Umbilical cord (tissue), 2 donors: ENCODE data around the gene MZT1. TPM values are rescaled to one million over a fixed set of nuclear protein-coding genes. Genes with fewer than 3 reads are reported as not detected.
"Not testable (repeated sequence)": the region's sequence is repeated elsewhere in the genome, so short reads cannot be mapped to it uniquely, and the experiment has no call there.

Experiments used
- DNase-seq: peaks from one replicate; pipeline ENCODE4 v3.0.0-alpha.2; 2015; ENCODE audit warnings: low spot score
- total RNA-seq: library from RNA; depleted of rRNA; stranded (reverse); fragments of >200 nt; gene quantifications from one replicate; pipeline ENCODE4 v1.2.3, GENCODE V29; 2014; ENCODE audit warnings: low replicate concordance; ENCODE audit not compliant: insufficient read depth

The MZT1 gene, protein sequence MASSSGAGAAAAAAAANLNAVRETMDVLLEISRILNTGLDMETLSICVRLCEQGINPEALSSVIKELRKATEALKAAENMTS
- 11.3 TPM for total RNA-seq

DNA sequence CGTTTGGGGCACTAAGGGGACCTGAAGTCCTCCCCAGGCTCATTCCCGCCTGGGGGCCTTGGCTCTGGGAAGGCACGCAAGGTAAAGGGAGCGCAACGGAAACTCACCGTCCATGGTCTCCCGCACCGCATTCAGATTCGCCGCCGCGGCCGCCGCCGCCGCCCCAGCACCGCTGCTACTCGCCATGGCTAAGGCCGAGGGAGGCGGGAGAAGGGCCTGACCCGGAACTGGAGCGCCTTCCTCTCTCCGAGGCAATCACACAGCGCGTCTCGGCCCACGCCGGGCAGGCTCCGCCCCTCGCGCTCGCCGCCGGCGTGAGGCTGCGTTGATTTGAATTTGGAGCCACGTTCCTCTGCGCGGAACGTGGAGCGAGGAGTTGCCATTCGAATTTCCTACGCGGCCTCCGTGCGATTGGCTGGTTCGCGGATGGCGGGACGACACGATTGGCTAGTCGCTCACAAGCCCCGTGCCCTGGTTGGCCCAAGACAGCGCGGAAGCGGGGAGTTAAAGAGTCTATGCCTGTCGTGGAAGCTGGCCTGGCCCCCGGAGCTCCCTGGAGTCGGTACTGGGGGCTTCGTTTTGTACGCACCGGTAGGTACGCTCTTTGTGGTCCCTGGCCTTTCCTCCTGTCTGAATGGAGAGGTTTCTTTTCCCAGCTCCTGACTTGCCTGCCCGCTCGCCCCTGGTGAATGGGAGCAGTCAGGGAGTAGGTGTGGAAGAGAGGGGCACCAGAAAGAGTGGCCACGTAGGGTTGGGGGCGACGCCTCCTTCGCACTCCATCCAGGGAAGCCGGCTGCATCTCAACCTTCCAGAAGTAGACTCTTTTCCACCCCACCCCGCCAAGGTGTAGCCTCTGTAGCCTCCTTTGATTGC is at the start of gene MZT1, which contains the start of gene BORA:
TSS of gene MZT1 (minus strand) at position 213 of the 873 bp plus-strand sequence. CDS start at position 186, 27 bp downstream.
TSS of gene BORA (plus strand) at position 507 of the 873 bp plus-strand sequence. CDS start 1,018 bp downstream, outside the sequence.
- DNase-seq, result peak; percentile 99

DNA sequence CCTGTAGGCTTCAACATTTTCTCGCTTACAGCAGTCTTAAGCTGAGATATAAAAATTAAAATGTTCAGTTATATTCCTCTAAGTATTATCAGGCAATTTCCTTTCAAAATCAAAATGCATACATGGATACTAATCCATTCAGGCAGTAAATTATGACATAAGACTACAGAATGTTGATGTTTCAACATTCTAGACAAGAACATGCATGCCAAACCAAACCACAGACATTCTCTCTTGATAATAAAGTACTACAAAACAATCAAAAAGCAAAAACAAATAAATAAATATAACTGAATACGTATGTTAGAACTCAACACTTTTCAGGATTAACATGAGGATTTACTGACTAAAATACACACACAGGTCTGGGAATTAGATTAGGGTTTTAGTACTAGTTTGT is 46.6 kb upstream of the MZT1 start:
- DNase-seq, result no peak

DNA sequence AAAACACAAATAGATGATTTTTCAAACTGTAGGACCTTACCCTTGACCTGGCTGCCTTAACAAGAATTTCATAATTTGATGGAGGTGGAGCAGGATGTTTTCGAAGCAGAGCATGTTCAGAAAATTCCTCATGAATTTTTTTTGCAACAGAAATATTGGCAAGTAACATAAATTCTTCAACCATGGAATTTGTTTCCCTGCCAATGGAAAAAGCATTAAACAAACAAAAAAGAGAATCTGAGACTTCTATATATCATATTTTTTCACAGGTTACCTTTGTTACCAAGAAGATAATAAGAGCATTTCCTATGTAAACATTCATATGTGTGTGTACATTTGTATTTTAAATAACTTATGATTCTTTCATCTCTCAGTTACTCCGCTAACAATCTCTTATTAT is 36.0 kb upstream of the MZT1 start:
- DNase-seq, result no peak

DNA sequence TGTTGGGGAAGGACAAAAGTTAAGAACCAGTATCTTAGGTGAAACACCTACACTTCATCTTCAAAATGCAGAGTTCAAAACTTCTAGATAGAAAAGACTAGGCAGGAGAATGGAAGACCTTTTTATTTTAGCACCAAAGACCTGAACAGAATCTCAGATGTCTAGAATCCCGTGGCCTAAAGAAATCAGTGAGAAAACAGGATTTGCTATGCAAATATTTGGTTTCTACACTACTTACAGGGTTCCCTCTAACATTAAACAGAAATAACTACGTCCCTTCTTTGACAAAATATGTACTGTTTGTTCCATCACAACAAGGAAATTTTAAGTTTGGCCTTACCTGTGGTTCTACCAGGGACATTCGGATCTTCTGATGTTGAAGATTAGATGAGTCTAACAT is 32.8 kb upstream of the MZT1 start:
- DNase-seq, result no peak

DNA sequence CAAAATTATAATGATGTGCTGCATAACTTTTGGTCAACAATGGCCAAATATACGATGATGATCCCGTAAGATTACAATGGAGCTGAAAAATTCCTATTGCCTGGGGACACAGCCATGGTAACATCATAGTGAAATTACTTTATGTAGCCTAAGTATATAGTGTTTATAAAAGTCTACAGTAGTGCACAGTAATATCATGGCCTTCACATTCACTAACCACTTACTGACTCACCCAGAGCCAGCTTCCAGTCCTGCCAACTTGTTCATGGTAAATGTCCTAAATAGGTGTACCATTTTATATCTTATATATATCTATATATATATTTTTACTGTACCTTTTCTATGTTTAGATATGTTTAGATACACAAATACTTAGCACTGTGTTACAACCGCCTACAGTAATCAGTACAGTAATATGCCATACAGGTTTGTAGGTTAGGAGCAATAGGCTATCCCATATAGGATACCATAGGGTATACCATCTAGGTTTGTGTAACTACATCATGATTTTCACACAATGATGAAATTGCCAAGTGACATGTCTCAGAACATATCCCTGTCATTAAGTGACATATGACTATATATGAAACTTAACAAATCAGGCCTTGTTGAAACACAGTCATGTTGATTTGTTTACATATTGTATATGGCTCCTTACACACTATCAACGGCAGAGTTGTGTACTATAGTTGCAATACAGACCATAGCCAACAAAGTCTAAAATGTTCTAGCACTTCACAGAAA is 30.5 kb upstream of the MZT1 start:
- DNase-seq, result no peak

DNA sequence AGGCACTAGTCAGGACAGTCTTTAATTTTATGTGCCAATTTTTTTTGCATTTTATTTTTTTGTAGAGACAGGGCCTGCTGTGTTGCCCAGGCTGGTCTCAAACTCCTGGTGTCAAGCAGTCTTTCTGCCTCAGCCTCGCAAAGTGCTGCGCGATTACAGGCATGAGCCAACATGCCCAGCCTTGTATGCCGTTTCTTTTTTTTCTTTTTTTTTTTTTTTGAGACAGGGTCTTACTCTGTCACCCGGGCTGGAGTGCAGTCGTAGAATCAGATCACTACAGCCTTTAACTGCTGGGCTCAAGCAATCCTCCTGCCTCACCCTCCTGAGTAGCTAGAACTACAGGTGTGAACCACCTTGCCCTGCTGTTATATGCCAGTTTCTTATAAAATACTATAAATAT is 26.7 kb upstream of the MZT1 start:
- DNase-seq, result no peak

DNA sequence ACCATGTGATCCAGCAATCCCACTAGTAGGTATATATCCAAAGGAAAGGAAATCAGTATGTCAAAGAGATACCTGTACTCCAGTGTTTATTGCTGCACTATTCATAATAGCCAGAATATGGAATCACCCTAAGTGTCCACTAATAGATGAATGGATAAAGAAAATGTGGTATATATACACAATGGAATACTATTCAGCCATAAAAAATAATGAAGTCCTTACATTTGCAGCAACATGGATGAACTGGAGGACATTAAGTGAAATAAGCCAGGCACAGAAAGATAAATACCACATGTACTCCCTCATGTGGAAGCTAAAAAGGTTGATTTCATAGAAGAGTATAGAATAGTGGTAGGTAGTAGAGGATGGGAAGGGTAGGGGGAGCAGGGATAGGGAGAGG is 23.8 kb upstream of the MZT1 start:
- no peak for DNase-seq

DNA sequence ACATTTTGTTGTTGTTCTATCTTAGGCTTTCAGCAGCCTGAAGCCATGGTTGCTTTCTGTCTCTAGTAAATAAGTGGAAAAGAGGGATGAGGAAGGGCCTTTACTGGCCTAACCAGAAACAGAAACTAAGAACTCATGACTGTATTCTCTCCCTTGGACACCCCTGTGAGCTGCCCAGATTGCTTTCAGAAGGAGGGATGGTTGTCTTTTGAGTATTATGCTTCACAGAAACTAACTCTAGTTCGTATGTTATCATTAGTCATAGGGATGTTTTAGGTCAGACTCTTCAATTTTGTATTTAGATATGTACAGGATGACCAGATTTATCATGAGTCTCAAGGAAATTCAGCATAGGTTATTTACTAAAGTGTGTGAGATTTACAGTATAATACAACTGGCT is 17.8 kb upstream of the MZT1 start:
- no peak for DNase-seq

DNA sequence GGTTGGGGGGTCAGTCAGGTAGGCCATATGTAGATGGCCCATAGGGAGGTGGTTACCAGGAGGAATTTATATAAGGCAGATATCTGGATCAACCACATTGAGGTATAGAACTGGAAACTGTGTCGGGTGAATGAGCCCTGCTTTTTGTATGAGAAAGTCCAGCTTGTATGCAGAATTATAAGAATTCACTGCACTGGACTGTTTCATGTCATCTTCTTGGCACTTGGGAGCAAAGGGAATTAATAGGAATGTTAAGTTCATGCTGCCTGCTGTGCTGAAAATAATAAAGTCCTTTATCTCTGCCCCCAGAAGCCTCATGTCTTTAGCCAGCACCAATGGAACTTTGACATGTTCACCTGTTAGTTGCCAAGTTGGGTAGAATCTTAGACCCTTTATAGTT is 12.6 kb upstream of the MZT1 start:
- peak; percentile 65 for DNase-seq

DNA sequence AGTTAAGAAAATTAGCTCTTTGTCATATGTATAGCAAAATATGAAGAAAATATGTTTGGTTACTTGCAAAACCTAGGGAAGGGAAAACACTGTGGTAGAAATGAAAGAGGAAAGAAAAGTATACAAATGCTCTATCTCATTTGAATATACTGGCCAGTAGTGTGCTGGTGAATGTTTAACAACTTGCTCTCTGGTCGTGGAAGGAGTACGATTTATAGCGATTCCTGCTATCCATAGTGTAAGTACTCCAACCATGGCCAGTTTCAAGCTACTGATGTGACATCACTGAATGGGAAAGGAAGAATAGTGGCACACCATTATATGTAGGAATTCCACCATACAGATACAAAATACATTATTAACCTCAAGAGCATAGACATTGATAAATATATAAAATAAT is 9.6 kb upstream of the MZT1 start:
- DNase-seq, result no peak

DNA sequence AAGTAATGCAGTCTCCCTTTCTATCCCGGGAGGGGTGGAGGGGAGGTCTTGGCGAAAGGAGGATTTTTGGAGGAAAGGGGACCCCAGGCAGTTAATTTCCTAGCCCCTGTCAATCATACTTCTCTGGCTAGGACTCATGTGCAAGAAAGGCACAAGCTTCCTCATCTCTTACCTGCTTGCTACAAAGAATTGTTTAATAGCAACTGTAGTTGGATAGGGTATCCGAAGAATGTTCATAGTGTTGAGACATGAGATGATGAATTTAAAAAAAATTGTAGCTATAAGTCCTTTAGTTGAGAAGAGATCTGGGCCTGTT is 819 bp upstream of the MZT1 start:
- no peak for DNase-seq

DNA sequence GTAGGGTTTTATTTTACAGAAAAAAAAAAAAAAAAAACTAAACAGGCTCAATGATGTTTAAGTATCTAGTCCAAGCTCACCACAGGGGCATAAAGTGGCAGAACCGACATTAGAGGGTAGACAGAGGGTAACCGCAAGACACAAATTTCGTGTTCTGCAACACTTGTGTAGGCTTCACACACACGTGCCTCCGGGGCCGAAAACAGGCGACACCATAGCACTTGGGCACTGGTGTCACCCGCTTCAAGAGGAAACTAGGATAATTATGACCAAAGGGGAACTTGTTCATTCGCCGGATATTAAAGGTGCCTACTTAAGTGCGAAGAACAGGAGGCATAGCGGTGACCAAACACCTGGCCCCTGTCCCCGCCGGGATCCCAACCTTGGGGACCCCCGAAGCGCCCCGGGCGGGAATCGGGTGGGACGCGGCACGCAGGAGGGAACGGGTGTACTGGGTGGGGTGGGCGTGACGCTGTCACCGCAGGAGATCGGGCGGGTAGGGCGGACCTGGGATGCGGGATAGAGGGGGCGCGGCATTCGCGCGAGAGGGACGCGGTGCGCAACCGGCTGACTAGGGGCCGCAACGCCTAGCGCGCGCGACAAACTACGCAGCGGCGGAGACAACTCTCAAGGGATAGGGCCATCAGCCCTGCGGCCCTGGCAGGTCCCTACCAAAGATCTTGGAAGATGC is 558 bp downstream of the MZT1 start:
- no peak for DNase-seq

DNA sequence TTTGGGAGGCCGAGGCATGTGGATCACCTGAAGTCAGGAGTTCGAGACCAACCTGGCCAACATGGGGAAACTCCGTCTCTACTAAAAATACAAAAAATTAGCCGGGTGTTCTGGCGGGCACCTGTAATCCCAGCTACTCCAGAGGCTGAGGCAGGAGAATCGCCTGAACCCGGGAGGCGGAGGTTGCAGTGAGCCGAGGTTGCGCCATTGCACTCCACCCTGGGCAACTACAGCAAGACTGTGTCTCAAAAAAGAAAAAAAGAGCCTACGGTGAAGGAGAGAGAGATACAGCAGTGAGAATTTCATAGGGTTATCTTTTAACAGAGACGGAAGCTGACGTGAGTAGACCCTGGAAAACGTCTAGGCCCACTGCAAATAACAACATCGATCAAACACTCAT is 1.2 kb downstream of the MZT1 start:
- DNase-seq, result not testable (repeated sequence)

DNA sequence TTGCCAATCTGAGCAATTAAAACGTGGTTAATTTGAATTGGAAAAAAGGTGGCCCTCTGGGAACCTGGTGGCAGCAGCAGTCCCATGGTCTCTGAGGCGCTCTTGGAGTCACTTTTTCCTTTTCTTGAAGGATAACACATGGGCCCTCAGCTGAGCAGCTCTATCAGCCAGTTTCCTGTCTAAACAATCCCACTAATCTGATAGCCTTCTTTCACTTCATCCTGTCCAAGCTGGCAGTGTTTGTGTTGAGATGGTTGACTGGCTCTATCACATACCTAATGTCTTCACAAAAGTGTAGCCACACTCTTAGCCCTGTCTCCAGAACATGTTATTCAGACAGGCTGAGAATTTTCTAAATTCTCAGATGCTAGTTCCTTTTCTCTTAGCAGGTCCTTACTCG is 10.7 kb downstream of the MZT1 start:
- no peak for DNase-seq

DNA sequence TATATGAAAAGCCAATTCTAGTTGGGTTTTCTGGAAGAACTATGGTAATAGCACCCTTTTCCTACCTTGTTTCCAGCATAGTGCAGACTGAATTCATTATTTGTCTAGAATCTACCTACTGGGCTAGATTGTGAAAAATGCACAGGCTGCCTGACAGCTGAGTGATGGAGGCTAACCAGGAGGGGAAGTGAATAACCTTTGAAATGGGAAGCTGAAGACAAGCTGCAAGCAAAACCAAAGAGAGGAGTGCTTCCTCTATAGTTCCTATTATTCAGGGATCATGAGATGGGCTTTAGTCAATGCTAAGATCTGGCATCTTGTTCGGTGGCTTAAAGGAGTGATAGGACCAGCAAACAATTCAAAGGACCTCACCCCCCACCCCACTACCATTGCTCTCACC is 26.9 kb downstream of the MZT1 start:
- no peak for DNase-seq

DNA sequence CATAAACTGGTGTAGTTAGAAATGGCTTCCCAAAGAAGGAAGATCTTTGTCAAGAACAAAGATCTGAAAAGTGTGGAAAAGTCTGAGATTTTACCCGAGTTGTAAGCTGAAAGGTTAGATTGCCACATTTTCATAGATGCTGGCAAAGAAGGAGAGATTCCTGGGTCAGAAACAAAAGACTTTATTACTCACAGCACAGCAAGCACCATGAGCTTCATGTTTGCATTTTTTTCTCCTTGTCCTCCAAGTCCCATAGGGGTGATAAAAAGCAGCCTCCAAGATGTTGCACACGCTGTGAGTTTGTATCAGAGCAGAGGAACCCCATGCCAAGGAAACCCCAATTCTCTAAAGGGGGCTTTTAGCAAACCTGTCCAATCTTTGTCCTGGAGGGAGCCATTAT is 29.3 kb downstream of the MZT1 start:
- no peak for DNase-seq

DNA sequence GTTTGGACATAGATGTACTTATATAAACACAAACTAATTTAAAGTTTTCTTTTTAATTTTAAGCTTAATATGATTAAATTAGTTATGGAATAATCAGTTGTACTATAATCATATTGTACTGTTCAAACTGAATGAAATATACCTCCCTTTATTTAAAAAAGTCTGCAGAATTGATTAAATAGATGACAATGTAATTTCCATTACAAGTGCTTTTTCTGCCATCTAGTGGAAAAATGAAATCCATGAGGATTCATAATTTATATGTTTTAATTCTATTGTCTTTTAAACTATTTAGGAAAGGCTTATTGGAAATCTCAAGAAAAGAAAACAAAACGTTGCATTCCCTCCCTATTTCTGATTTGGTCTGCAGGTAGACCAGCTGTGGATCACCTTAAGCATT is 30.9 kb downstream of the MZT1 start:
- peak; percentile 10 for DNase-seq

DNA sequence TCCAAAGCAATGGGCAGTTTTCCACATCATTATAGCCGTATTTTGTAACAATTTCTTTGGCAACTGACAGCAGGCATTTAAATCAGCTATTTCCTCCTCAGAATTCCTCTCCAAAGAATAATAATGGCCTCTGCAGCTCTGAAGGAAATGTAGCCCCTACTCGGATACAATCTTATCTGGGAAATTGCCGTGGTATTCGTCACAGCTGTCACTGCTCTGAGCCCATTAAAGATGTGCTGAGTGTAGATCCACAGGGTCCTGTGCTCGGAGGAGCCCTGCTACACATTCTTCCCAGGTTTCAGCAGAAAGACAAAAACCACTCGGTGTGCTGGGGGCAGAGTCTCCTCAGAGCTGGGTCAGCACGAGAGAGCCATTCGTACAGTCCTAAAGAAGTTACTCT is 33.1 kb downstream of the MZT1 start:
- peak; percentile 14 for DNase-seq

DNA sequence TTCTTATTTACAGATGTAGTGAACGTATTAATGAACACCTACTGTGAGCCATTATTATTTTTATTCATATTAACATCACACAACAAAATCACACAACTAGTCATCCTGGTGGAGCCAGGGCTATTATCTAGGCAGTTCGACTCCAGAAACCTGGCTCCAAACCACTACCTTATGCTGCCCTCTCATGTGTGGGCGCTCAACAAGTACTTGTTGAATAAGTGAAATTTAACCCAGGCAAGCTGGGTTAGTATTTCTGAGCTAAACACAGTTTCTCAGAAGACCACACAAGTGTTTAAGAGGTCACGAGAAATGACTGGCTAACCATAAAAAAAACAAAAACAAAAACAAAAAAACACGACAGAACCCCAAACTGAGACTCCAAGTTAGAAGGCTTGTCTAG is 33.6 kb downstream of the MZT1 start:
- no peak for DNase-seq

DNA sequence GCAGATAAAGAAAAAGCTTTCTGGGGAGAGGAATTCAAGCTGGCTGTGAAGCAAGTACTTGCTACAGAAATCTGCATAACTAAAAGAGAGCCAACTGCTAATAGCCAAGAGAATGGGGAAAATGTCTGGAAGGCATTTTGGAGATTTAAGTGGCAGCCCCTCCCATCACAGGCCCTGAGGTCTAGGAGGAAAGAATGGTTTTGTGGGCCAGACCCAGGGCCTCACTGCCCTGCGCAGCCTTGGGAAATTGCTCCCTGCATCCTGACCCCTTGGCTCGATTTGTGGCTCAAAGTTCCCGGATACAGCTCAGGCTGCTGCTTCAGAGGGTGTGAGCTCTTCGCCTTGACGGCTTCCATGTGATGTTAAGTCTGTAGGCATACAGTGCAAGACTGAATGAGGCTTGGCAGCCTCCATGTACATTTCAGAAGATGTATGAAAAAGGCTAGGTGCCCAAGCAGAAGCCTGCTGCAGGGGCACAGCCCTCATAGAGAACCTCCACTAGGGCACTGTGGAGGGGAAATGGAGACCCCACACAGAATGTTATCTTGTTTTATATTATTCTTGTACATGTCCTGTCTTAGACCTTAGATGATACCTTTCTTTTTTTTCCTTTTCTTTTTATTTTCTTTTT is 34.4 kb downstream of the MZT1 start:
- no peak for DNase-seq

DNA sequence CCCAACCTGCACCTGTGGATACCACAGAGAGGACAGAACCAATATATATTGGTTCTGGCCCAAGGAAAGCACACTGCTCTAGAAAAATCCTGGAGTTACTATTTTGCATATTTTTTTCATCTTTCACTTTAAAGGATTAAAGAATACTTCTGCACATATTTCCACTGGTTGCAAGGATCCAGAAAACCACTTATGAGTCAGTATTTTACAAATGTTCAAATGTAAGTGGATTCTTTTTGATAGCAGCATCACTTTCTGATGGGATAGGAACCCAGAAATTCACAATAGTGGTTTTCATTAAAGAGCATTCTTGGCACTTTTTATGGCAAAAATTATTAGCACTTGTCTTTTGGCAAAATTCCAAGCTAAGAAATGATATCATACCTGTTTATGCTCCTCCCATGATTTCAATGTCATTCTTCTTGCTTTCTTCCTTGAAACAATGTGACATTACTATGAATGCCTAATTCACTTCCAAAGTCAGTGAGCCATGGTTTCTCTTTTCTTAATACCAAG is 38.2 kb downstream of the MZT1 start:
- no peak for DNase-seq

DNA sequence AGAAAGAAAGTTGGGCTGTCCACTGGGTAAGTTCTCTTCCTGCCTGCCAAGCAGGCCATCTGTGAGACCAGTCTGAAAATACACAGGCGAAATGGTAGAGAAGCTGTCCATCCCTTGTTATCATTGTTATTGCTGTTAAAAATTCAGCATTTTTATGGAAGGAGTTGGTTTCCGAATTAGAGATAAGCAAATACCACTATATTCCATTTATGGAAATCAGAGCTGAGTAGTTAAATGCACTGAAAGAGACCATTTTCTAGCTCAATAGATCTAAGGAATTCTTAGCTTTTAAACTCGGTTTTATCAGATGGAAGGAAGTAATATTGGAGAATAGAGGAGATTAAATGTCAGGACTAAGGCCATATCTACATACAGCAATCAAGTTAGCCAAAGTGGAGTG is 40.7 kb downstream of the MZT1 start:
- DNase-seq, result peak; percentile 47
